ENCODE data around the gene ATG101. TPM values are rescaled to one million over a fixed set of nuclear protein-coding genes. Genes with fewer than 3 reads are reported as not detected.

ATG101 gene
- polyA plus RNA-seq, 1 of the 3 experiments (the other 2 are of a cell fraction) = 160 TPM

DNA sequence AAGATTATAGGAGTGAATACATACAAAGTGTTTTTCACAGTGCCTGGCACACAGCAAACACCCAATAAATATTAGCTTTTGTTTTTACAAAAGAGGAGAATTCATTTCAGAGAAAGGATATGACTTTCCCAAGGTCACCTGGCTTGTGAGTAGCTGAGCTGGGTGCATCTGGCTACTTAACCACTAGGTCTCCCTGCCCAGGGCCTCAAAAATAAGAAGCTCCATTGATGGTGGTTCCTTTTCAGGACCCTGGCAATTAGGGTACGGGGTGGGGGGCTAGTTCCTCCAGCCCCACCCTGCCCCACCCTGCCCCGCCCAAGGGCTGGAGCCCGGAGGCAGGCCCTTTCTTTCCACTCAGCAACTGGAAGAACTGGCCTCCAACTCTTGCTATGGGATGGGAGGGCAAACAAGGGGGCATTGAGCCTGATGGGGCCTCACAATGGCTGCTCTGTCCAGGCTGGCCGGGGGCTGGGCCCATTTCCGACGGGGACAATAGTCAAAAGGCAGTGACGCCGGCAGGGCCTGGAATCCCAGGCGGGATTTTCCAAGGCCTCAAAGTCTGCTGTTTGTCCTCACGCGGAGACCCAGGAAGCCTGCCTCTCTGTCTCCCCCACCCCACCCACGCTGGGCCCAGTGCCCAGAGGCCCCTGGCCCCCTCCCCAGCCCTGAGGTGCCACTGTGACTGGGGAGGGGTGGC is 8.2 kb upstream of the ATG101 start:
- Histone ChIP-seq H3K9me3 (no peaks in the 10 kb centered on the region), H3K9me2 (no peaks in the 10 kb centered on the region), H3K4me3 (ENCODE audit: low read depth in 2 of 2, low read length in 1 of 2) (no peak overlapping the region), H3K36me3 (replicated peaks in 1 of 2; ENCODE audit: control insufficient read depth in 1 of 2, insufficient read depth in 2 of 2, low read length in 1 of 2) (peaks cover 0 to 4% of the 10 kb centered on the region in 2 experiments), H3K27ac (ENCODE audit: low read depth in 2 of 2, low read length in 1 of 2) (no peak overlapping the region; a peak in 1 of 4 replicates), H2AFZ (ENCODE audit: low read depth) (no peak overlapping the region), H3K4me1 (ENCODE audit: control insufficient read depth in 1 of 2, insufficient read depth in 2 of 2, low read depth in 1 of 2, low read length in 1 of 2) (peaks cover 0 to 30% of the 10 kb centered on the region in 2 experiments; a peak in 1 of 4 replicates), H3K79me2 (ENCODE audit: insufficient read depth) (no peaks in the 10 kb centered on the region), H3K27me3 (ENCODE audit: insufficient read depth) (no peaks in the 10 kb centered on the region), H4K20me1 (ENCODE audit: insufficient read depth) (no peaks in the 10 kb centered on the region), H3F3A (replicated peaks; ENCODE audit: insufficient read depth) (no peaks in the 10 kb centered on the region), H3K4me2 (no peak overlapping the region), H3K9ac (no peak overlapping the region)
- ChIA-PET CTCF (interaction anchor here (1.0 to 15.6 kb wide), 8 partner anchors 7 to 68 kb away, joined by 3 to 279 read pairs (median 4); partner anchors contain the start of genes ATG101 and TAMALIN), POLR2A (interaction anchor here (1.5 kb wide), 1 partner anchor 29 kb away, joined by 5 read pairs; no protein-coding TSS in a partner anchor)
- TF ChIP-seq MXI1 (IDR thresholded peaks at IDR 0.05; ENCODE audit: low read depth, low read length) = no peak
- no peak for TF ChIP-seq FOXM1 (IDR thresholded peaks at IDR 0.05; ENCODE audit: low read depth)
- TF ChIP-seq, protein P1, sequence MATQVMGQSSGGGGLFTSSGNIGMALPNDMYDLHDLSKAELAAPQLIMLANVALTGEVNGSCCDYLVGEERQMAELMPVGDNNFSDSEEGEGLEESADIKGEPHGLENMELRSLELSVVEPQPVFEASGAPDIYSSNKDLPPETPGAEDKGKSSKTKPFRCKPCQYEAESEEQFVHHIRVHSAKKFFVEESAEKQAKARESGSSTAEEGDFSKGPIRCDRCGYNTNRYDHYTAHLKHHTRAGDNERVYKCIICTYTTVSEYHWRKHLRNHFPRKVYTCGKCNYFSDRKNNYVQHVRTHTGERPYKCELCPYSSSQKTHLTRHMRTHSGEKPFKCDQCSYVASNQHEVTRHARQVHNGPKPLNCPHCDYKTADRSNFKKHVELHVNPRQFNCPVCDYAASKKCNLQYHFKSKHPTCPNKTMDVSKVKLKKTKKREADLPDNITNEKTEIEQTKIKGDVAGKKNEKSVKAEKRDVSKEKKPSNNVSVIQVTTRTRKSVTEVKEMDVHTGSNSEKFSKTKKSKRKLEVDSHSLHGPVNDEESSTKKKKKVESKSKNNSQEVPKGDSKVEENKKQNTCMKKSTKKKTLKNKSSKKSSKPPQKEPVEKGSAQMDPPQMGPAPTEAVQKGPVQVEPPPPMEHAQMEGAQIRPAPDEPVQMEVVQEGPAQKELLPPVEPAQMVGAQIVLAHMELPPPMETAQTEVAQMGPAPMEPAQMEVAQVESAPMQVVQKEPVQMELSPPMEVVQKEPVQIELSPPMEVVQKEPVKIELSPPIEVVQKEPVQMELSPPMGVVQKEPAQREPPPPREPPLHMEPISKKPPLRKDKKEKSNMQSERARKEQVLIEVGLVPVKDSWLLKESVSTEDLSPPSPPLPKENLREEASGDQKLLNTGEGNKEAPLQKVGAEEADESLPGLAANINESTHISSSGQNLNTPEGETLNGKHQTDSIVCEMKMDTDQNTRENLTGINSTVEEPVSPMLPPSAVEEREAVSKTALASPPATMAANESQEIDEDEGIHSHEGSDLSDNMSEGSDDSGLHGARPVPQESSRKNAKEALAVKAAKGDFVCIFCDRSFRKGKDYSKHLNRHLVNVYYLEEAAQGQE (IDR thresholded peaks at IDR 0.05; ENCODE audit: low read depth, low read length) = no peak
- TF ChIP-seq RFX5 (IDR thresholded peaks at IDR 0.05; ENCODE audit: low read length) = no peak
- no peak for TF ChIP-seq TAF1 (IDR thresholded peaks at IDR 0.05; ENCODE audit: borderline replicate concordance, low read depth, low read length)
- TF ChIP-seq MEF2A (IDR thresholded peaks at IDR 0.05; ENCODE audit: borderline replicate concordance, low read depth) = no peak
- no peak for TF ChIP-seq RAD21 (IDR thresholded peaks at IDR 0.05; ENCODE audit: low read length)
- TF ChIP-seq EP300 (IDR thresholded peaks at IDR 0.05; ENCODE audit: borderline replicate concordance in 1 of 2, low read depth in 1 of 2, low read length in 1 of 2) = no peak
- WGBS (ENCODE audit: low lambda C conversion rate) = 20% methylated on average over 2 of the region's 12 CpGs
- no peak for DNase-seq

DNA sequence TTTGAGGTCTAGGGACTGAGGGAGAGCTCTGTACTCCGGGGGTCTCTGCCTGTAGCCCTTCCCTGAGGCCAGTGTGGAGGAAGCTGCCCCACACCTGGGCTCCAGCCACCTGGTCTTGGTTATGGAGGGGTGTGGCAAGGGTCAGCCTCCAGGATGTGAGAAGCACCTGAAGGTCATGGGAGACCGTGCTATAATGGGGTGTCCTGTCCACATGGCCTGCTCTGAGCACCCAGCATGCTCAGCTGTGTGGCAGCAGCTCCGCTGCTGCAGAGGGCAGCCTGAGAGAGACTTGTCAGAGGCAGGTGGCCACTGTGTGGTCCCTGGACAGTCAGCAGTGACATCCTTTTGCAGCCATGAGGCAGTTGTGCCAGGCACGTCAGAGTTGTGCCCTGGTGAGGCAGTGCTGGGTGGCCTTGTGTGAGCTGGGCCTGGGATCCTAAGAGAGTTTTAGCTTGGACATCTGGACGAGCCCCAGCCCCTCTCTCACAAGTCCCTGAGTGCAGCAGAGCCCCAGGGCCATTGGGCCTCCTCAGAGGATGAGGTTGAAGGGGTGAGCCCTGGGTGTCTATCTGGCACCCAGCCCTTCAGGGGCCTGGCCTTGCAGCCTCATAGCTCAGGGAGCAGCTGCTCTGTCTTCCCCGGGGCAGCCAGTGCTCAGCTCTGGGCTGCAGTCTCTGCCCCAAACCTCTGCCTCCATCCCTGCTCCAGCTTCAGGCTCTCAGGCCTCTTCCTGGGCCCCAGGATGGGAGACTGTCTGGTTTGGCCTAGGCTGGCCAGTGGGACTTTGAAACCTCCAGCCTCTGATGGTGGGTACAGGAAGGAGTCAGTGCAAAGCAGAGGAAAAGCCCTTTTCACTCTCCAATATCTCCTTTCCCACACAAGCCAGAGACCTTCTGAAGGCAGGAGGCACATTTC is 7.4 kb upstream of the ATG101 start:
- no peak overlapping the region for H3K9ac ChIP-seq
- no peaks in the 10 kb centered on the region for H3K9me2 ChIP-seq
- H3F3A ChIP-seq (replicated peaks; ENCODE audit: insufficient read depth) = no peaks in the 10 kb centered on the region
- H4K20me1 ChIP-seq (ENCODE audit: insufficient read depth) = no peaks in the 10 kb centered on the region
- no peaks in the 10 kb centered on the region for H3K9me3 ChIP-seq
- no peak overlapping the region for H3K4me3 ChIP-seq (ENCODE audit: low read depth in 2 of 2, low read length in 1 of 2)
- DNase-seq = peak; percentile 57
- H3K4me1 ChIP-seq (ENCODE audit: control insufficient read depth in 1 of 2, insufficient read depth in 2 of 2, low read depth in 1 of 2, low read length in 1 of 2) = peaks cover 0 to 24% of the 10 kb centered on the region in 2 experiments; a peak in 1 of 4 replicates
- peaks cover 0 to 4% of the 10 kb centered on the region in 2 experiments for H3K36me3 ChIP-seq (replicated peaks in 1 of 2; ENCODE audit: control insufficient read depth in 1 of 2, insufficient read depth in 2 of 2, low read length in 1 of 2)
- peak overlapping the region in 1 of 2 experiments; percentile 64; a peak in 1 of 4 replicates for H3K27ac ChIP-seq (ENCODE audit: low read depth in 2 of 2, low read length in 1 of 2)
- no peaks in the 10 kb centered on the region for H3K79me2 ChIP-seq (ENCODE audit: insufficient read depth)
- no peak overlapping the region for H2AFZ ChIP-seq (ENCODE audit: low read depth)
- WGBS (ENCODE audit: low lambda C conversion rate) = 62% methylated on average over 4 of the region's 6 CpGs
- no peak overlapping the region for H3K4me2 ChIP-seq
- H3K27me3 ChIP-seq (ENCODE audit: insufficient read depth) = no peaks in the 10 kb centered on the region
- ChIA-PET CTCF (interaction anchor here (1.0 to 15.6 kb wide), 6 partner anchors 11 to 69 kb away, joined by 3 to 279 read pairs (median 4); partner anchors contain the start of gene TAMALIN), POLR2A (interaction anchor here (0.5 to 1.5 kb wide), 5 partner anchors 12 to 44 kb away, joined by 3 to 5 read pairs (median 4); no protein-coding TSS in a partner anchor)
- TF ChIP-seq, protein P2, sequence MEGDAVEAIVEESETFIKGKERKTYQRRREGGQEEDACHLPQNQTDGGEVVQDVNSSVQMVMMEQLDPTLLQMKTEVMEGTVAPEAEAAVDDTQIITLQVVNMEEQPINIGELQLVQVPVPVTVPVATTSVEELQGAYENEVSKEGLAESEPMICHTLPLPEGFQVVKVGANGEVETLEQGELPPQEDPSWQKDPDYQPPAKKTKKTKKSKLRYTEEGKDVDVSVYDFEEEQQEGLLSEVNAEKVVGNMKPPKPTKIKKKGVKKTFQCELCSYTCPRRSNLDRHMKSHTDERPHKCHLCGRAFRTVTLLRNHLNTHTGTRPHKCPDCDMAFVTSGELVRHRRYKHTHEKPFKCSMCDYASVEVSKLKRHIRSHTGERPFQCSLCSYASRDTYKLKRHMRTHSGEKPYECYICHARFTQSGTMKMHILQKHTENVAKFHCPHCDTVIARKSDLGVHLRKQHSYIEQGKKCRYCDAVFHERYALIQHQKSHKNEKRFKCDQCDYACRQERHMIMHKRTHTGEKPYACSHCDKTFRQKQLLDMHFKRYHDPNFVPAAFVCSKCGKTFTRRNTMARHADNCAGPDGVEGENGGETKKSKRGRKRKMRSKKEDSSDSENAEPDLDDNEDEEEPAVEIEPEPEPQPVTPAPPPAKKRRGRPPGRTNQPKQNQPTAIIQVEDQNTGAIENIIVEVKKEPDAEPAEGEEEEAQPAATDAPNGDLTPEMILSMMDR (IDR thresholded peaks at IDR 0.05) = no peak
- TF ChIP-seq MXI1 (IDR thresholded peaks at IDR 0.05; ENCODE audit: low read depth, low read length) = 0 out of 2 replicates have a peak, but pooled peaks have one; percentile 20

Measured in SK-N-SH (cell line).